Ishikawa (cell line): ENCODE data around the gene CKLF.
A peak's percentile ranks its signal among the peaks of the same experiment; 100 is the strongest.

Source experiments
- CEBPB ChIP-seq: IDR thresholded peaks from 2 replicates; pipeline ENCODE4 v1.6.1; 2012
- RAD21 ChIP-seq: IDR thresholded peaks from 2 replicates; pipeline ENCODE4 v1.6.1; 2012; ENCODE audit warnings: low read depth
- TAF1 ChIP-seq: IDR thresholded peaks from 2 replicates; pipeline ENCODE4 v1.6.1; 2012; ENCODE audit warnings: low read depth, mild to moderate bottlenecking
- TCF12 ChIP-seq: IDR thresholded peaks from 2 replicates; pipeline ENCODE4 v1.6.1; 2012; ENCODE audit warnings: low read depth
- ZBTB7A ChIP-seq: IDR thresholded peaks from 2 replicates; pipeline ENCODE4 v1.6.1; 2012; ENCODE audit warnings: low read depth
- TF ChIP-seq, protein P1 (sequence below): IDR thresholded peaks from 2 replicates; pipeline ENCODE4 v1.6.1; 2012; ENCODE audit warnings: low read depth, mild to moderate bottlenecking

DNA sequence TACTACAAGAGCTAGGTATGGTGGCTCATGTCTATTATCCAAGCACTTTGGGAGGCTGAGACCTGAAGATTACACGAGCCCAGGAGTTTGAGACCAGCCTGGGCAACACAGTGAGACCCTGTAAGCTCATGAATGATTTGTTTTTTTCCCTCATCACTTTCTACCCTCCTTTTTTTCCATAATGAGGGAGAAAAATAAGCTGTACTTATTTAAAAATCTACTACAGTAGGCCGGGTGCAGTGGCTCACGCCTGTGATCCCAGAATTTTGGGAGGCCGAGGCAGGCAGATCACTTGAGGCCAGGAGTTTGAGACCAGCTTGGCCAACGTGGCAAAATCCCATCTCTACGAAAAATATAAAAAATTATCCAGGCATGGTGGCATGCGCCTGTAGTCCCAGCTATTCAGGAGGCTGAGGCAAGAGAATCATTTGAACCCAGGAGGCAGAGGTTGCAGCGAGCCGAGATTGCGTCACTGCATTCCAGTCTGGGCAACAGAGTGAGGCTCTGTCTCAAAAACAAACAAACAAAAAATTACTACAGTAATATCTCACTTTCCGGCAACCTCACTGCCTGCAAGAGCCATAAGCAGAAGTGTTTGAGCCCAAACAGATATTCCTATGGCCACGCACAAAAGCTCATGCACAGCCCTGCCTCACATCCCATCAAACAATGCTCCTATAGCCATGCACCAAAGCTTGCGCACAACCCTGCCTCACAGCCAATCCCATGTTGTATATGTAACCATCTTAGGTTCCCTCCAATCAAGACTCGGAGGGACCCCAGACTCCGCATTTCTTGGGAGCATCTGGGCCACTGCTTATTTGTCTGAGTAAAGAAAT is 39.9 kb upstream of the CKLF start:
- peak; percentile 91 for TF ChIP-seq CEBPB
- TF ChIP-seq, protein P1, sequence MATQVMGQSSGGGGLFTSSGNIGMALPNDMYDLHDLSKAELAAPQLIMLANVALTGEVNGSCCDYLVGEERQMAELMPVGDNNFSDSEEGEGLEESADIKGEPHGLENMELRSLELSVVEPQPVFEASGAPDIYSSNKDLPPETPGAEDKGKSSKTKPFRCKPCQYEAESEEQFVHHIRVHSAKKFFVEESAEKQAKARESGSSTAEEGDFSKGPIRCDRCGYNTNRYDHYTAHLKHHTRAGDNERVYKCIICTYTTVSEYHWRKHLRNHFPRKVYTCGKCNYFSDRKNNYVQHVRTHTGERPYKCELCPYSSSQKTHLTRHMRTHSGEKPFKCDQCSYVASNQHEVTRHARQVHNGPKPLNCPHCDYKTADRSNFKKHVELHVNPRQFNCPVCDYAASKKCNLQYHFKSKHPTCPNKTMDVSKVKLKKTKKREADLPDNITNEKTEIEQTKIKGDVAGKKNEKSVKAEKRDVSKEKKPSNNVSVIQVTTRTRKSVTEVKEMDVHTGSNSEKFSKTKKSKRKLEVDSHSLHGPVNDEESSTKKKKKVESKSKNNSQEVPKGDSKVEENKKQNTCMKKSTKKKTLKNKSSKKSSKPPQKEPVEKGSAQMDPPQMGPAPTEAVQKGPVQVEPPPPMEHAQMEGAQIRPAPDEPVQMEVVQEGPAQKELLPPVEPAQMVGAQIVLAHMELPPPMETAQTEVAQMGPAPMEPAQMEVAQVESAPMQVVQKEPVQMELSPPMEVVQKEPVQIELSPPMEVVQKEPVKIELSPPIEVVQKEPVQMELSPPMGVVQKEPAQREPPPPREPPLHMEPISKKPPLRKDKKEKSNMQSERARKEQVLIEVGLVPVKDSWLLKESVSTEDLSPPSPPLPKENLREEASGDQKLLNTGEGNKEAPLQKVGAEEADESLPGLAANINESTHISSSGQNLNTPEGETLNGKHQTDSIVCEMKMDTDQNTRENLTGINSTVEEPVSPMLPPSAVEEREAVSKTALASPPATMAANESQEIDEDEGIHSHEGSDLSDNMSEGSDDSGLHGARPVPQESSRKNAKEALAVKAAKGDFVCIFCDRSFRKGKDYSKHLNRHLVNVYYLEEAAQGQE: no peak
- no peak for TF ChIP-seq TAF1
- TF ChIP-seq ZBTB7A: no peak
- TF ChIP-seq RAD21: no peak
- TF ChIP-seq TCF12: no peak
